HG03025 (cell line): ENCODE measurements around the gene ULK3.
A peak's percentile ranks its signal among the peaks of the same experiment; 100 is the strongest.
"Not testable (repeated sequence)": the region's sequence is repeated elsewhere in the genome, so short reads cannot be mapped to it uniquely, and the experiment has no call there.

Source experiments
- ATAC-seq: cut with Tn5 transposase; IDR thresholded peaks from one replicate; pipeline ENCODE4 v1.9.1; 2021; ENCODE audit warnings: mild to moderate bottlenecking, moderate library complexity; ENCODE audit not compliant: unreplicated experiment, low FRiP score

ULK3 gene, protein sequence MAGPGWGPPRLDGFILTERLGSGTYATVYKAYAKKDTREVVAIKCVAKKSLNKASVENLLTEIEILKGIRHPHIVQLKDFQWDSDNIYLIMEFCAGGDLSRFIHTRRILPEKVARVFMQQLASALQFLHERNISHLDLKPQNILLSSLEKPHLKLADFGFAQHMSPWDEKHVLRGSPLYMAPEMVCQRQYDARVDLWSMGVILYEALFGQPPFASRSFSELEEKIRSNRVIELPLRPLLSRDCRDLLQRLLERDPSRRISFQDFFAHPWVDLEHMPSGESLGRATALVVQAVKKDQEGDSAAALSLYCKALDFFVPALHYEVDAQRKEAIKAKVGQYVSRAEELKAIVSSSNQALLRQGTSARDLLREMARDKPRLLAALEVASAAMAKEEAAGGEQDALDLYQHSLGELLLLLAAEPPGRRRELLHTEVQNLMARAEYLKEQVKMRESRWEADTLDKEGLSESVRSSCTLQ

DNA sequence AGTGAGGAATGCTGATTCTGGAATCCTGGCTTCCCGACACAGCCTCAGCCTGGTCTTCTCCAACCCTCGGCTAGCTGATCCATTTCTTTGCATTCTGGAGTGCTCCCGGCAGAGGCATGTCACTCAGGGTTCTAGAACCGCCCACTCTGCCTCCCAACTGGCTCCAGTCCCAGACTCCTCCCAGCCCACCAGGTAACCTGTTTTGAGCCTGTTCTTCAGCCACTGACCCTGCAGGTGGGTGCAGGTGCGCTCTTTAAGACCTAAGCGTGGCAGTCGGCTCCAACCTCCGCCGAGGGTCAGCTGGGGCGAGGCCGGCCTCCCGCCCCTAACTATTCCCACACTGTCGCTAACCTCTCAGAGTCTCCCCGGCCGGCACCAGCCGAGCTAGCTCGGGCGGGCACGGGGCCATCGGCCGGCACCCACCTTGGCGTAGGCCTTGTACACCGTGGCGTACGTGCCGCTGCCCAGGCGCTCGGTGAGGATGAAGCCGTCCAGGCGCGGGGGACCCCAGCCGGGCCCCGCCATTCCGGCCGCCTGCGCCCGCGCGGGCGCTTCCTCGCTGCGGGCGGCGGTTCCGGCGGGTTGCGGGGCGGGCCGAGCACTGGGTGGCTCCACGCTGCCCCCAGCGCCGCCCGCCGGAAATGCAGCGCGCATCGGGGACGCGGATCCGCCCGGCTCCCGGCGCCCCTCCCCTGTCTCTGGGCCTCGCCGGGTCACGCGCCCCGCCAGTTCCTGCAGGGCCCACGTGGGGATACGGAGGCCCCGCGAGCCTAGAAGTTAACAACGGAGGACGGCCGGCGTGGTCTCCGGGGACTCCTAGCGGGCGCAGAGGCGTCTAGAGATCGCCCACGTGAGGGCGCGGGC lies at the start of gene ULK3:
TSS of gene ULK3 (minus strand) at position 576 of the 864 bp plus-strand sequence. CDS start at position 525, 51 bp downstream.
- ATAC-seq, result peak; percentile 71

DNA sequence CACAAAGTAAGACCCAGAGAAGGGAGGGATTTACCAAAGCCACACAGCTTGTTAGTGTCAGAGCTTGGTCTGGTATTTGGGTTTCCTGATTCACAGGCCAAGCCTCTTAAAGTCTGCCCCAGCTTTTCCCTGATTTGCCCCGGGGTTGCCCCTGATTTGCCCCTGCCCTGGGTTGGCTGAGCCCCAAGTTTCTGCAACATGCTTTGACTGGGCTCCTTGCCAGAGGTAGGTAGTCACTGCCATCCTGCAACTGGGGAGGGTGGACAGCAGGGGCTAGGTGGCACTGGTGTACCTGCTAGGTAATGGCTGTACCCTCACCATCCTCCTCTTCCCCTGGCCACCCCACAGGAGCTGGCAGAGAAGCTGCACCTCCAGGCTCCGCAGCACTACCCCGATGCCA lies 49.4 kb upstream of the ULK3 start:
- no peak for ATAC-seq

- no peak for ATAC-seq
Observed at GRCh38 chr15:74891469-74891868, 48.5 kb upstream of the ULK3 start.

GRCh38 chr15:74890665-74890960 lies 47.7 kb upstream of the ULK3 start:
- no peak for ATAC-seq

- peak; percentile 87 for ATAC-seq
Observed at GRCh38 chr15:74889883-74890664, 47.1 kb upstream of the ULK3 start, which contains the start of gene MPI. MPI (plus strand) TSS chr15:74890042; CDS start chr15:74890074, 32 bp downstream.

DNA sequence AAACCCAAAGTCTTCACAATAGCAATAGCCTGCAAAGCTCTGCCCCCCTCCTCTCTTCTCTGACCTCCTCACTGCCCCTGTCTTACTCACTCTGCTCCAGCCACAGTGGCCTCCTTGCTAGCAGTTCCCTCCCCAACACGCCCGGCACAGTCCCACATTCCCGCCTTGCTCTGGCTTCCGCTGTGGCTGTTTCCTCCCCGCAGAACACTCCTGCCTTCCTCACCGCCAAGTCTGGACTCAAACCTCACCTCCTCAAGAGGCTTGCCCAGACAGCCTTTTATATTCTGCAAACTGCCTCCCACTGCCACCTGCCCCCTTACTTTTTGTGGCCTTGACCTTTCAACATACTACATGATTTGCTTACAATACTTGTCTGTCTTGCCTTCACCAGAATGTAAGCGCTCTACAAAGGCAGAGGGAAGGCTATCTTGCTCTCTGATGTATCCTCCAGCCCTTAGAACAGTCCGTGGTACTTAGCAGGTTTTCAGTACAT lies 46.5 kb upstream of the ULK3 start:
- ATAC-seq, result peak; percentile 17

DNA sequence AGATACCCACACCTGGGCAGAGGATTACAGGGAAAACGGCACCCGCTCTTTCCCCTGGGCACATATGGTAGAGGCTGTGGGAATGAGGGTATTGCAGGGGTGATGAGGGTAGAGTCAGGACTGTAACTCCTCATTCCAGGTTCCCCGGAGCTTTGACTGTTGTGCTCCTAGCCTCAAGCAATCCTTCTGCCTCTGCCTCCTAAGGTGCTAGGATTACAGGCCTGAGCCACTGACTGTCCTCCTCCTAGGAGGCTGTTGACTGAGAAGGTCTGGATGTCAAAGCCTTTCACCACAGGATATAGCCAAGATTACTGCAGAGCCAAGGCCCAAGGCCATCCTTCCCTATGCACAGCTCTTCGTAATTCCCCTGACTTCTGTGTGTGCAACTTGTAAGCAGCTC lies 45.8 kb upstream of the ULK3 start:
- no peak for ATAC-seq

DNA sequence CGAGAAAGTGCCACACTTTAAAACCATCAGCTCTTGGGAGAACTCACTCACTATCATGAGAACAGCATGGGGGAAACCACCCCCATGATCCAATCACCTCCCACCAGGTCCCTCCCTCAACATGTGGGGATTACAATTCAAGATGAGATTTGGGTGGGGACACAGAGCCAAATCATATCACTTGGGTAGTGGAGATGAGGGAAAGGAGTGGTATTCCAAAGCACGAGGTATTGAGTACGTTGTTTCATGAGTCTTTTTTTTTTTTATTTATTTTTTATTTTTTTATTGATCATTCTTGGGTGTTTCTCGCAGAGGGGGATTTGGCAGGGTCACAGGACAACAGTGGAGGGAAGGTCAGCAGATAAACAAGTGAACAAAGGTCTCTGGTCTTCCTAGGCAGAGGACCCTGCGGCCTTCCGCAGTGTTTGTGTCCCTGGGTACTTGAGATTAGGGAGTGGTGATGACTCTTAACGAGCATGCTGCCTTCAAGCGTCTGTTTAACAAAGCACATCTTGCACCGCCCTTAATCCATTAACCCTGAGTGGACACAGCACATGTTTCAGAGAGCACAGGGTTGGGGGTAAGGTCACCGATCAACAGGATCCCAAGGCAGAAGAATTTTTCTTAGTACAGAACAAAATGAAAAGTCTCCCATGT lies 44.7 kb upstream of the ULK3 start:
- not testable (repeated sequence) for ATAC-seq

DNA sequence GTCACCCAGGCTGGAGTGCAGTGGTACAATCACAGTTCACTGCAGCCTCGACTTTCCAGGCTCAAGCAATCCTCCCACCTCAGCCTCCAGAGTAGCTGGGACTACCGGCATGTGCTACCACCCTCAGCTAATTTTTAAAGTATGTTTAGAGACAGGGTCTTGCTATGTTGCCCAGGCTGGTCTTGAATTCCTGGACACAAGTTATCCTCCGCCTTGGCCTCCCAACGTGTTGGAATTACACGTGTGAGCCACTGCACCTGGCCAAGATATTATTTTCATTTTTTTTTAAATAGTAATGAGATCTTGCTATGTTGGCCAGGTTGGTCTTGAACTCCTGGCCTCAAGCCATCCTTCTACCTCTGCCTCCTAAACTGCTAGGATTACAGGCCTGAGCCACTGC lies 42.5 kb upstream of the ULK3 start:
- no peak for ATAC-seq

DNA sequence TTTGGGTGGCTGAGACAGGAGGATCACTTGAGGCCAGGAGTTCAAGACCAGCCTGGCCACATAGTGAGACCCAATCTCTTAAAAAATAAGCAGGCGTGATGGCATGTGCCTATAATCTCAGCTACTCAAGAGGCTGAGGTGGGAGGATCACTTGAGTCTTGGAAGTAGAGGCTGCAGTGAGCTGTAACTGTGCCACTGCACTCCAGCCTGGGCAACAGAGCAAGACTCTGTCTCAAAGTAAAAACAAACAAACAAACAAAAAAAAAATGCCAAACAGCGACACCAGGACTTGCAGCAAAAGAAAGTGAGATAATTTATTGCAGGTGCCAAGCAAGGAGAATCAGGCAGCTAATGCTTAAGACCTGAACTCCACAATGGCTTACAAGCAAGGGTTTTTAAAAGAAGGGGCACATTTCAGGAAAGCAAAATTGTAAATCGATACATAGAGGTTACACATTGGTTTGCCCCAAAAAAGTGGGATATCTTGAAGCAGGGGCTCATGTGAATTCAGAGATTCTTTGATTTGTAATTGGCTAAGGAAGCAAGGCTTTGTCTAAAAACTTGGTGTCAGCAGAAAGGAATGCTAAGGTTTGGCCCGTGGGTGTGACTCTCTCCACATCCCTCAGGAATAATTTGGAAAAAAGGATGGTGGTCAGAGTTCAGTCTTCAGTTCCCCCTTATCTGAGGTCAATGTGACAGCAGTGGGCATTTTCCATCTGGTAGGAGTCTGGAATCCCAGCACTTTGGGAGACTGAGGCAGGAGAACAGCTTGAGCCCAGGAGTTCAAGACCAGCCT lies 41.7 kb upstream of the ULK3 start:
- ATAC-seq, result no peak

- ATAC-seq, result no peak
Observed at GRCh38 chr15:74882528-74882927, 39.6 kb upstream of the ULK3 start.

DNA sequence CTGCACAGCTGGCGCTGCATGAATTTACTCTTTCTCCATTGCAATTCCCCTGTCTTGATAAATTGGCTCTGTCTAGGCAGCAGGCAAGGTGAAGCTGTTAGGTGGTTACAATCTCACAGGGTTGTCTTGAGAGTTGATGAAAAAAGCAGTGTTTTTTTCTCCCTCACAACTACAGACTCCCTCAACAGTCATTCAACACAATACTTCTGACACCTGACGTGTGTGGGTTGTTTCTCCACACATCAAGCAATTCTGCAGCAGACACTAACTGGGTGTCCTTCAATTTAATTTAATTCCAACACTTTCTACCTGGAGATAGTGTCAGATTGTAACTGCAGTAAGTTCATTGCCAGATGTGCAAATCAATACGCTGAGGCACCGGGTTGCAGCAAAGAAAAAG lies 35.3 kb upstream of the ULK3 start:
- ATAC-seq, result no peak

- ATAC-seq, result no peak
Observed at GRCh38 chr15:74873756-74874424, 30.9 kb upstream of the ULK3 start.

GRCh38 chr15:74873036-74873755 lies 30.2 kb upstream of the ULK3 start, which contains the start of gene SCAMP2:
SCAMP2 (minus strand) TSS chr15:74873365; CDS start chr15:74873255, 110 bp downstream.
- peak; percentile 88 for ATAC-seq

DNA sequence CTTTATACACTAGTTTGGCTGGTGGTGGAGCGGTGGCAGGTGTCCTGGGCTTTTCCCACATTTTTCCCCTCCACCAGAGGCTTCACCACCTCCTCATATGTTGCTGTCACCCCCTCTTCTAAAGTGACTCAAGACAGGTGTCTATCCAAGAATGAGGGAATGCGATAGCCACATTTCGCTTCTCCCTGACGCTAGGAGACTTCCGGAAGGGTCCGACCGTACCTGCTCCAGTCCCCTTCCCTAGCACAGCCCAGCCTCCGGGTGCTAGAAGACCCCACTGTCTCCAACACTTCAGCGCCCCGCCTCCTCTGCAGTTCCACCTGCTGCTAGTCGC lies 29.7 kb upstream of the ULK3 start:
- ATAC-seq, result no peak

DNA sequence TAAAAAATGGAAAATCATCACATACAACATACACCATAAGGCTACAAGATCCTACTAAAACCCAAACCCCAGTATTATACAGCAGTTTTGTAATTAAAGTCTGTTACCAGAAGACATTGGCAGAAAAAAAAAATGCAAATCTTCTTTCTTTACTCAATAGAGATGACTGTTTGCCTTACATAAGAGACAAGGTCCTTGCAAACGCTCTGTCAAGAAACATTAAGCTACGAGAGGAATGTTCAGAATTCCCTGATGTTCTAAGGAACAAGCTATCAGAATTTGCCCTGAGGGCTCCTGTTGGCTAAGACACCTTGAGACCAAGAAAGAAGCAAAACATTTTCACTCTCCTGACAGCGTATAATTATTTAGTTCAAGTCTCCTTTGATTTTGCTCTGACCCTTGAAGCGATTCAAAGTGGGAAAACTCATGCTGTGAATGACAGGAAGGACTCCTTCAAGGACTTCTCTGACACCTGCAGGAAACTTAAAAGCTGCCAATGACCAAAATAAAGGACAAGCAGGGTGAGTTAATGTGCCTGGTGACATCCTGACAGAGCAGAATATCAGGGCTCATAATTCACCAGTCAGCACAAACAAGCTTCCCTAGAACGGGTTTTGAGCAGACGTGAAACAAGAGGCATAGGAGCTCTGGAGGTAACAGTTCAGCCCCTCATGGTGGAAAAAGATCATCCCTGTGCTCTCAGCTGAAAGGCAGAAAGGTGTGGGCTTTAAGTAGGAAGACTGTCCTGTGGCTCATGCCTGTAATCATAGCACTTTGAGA lies 27.7 kb upstream of the ULK3 start:
- no peak for ATAC-seq

GRCh38 chr15:74869726-74870407 lies 26.9 kb upstream of the ULK3 start:
- ATAC-seq, result no peak
